ENCODE data around the gene EPB41L3. TPM values are rescaled to one million over a fixed set of nuclear protein-coding genes. Genes with fewer than 3 reads are reported as not detected.

The EPB41L3 gene
- total and polyA plus RNA-seq, 4 donors: 6.5 to 116 (median 43.7) TPM

DNA sequence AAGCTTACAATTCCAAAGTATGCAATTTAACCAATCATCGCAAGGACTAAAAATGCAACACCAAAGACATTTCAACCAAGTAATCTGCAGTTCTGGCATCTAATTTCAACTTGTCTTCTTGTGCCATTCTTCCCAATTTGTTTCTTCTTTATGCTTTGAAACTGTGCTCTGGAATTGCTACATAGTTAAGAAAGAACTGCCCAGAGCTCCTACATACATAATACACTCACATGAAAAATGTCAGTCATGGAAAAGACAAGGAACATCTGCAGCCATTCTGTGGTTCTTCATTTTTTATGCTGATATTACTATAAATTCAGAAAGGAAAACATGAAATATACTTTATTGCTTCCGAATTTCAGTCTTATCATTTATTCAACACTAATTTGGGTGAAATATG lies 4.4 kb downstream of the EPB41L3 start:
- ATAC-seq (ENCODE audit: low FRiP score) (no peak), DNase-seq (no peak)
- Histone ChIP-seq H3K4me3 (ENCODE audit: low read length in 2 of 2) (no peak overlapping the region), H3K9me3 (ENCODE audit: control insufficient read depth, low read length) (no peaks in the 10 kb centered on the region), H3K36me3 (ENCODE audit: control insufficient read depth in 1 of 2, insufficient read depth in 2 of 2, low read length in 1 of 2) (no peaks in the 10 kb centered on the region), H3K27ac (ENCODE audit: low read depth in 1 of 2, low read length in 2 of 2) (no peak overlapping the region), H3K4me1 (ENCODE audit: control insufficient read depth in 1 of 2, insufficient read depth in 2 of 2, low read length in 2 of 2) (no peaks in the 10 kb centered on the region), H3K27me3 (ENCODE audit: control insufficient read depth in 1 of 2, insufficient read depth in 2 of 2, low read length in 1 of 2) (no peaks in the 10 kb centered on the region)
- 86 to 89% methylated on average over 2 of the region's 2 CpGs for WGBS, 2 donors
- intact Hi-C loops (cut with DNase I): no loop called here

DNA sequence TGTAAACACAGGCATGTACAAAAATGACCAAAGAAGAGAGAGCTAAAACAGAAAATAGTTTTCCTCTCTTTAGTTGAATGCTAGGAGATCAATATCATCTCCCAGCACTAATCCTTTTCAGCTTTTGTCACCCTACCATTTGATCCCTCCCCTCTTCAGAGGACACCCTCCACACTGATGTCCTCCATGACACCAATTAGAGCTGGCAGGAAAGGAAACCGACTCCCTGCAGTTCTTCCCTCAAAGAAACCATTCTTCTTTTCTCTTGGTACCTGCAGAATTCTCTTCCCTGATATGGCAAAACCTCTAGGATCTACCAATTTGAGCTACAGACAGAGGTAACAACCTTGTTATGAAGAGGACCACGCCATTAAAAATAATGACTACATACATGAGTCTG lies 5.3 kb downstream of the EPB41L3 start:
- ATAC-seq (ENCODE audit: low FRiP score): no peak
- Histone ChIP-seq H3K4me1 (ENCODE audit: control insufficient read depth in 1 of 2, insufficient read depth in 2 of 2, low read length in 2 of 2) (no peaks in the 10 kb centered on the region), H3K27ac (ENCODE audit: low read depth in 1 of 2, low read length in 2 of 2) (no peak overlapping the region), H3K9me3 (ENCODE audit: control insufficient read depth, low read length) (no peaks in the 10 kb centered on the region), H3K36me3 (ENCODE audit: control insufficient read depth in 1 of 2, insufficient read depth in 2 of 2, low read length in 1 of 2) (no peaks in the 10 kb centered on the region), H3K4me3 (ENCODE audit: low read length in 2 of 2) (no peak overlapping the region), H3K27me3 (ENCODE audit: control insufficient read depth in 1 of 2, insufficient read depth in 2 of 2, low read length in 1 of 2) (no peaks in the 10 kb centered on the region)
- DNase-seq: no peak
- WGBS, 2 donors: 40 to 49% methylated on average over 2 of the region's 2 CpGs
- intact Hi-C loops (cut with DNase I): no loop called here

DNA sequence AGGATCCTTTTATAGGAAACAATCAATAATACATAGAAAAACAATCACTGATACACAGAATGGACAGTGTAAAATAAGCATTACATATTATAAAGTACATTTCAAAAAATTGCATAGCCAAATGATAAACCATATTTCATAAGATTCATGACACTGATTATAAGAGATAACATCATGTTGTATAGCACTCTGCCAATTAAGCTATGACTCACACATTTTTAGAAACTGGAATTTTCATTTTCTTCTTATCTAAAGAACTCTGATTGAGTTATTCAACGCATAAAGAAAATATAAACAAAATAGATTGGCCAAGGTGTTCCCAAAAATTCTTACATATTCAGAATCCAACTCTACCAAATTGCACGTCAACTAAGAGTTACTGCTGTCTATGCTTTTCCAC lies 5.9 kb downstream of the EPB41L3 start:
- intact Hi-C loops (cut with DNase I): no loop called here
- H3K27me3 ChIP-seq (ENCODE audit: control insufficient read depth in 1 of 2, insufficient read depth in 2 of 2, low read length in 1 of 2): no peaks in the 10 kb centered on the region
- no peaks in the 10 kb centered on the region for H3K9me3 ChIP-seq (ENCODE audit: control insufficient read depth, low read length)
- H3K36me3 ChIP-seq (ENCODE audit: control insufficient read depth in 1 of 2, insufficient read depth in 2 of 2, low read length in 1 of 2): no peaks in the 10 kb centered on the region
- no peak overlapping the region for H3K4me3 ChIP-seq (ENCODE audit: low read length in 2 of 2)
- DNase-seq (no peak), ATAC-seq (ENCODE audit: low FRiP score) (no peak)
- no peak overlapping the region for H3K27ac ChIP-seq (ENCODE audit: low read depth in 1 of 2, low read length in 2 of 2)
- WGBS, 2 donors: 72 to 76% methylated on average over 2 of the region's 2 CpGs
- H3K4me1 ChIP-seq (ENCODE audit: control insufficient read depth in 1 of 2, insufficient read depth in 2 of 2, low read length in 2 of 2): no peaks in the 10 kb centered on the region

DNA sequence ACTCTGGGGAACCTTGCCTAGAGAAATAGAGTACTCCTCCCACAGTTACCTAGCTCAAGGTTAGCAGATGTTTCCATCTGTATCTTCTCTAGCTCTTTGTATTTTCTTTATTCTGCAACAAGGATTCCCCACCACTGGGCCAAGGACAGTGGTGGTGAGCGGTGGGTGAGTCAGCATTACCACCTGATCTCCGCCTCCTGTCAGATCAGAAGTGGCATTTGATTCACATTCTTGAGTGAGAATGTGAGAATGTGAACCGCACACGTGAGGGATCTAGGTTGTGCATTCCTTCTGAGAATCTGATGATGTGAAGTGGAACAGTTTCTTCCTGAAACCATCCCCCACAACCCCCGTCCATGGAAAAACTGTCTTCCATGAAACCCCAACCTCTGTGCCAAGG lies 9.0 kb downstream of the EPB41L3 start:
- H3K9me3 ChIP-seq (ENCODE audit: control insufficient read depth, low read length): no peaks in the 10 kb centered on the region
- no peaks in the 10 kb centered on the region for H3K36me3 ChIP-seq (ENCODE audit: control insufficient read depth in 1 of 2, insufficient read depth in 2 of 2, low read length in 1 of 2)
- H3K4me3 ChIP-seq (ENCODE audit: low read length in 2 of 2): no peak overlapping the region
- intact Hi-C loops (cut with DNase I): no loop called here
- H3K4me1 ChIP-seq (ENCODE audit: control insufficient read depth in 1 of 2, insufficient read depth in 2 of 2, low read length in 2 of 2): no peaks in the 10 kb centered on the region
- H3K27me3 ChIP-seq (ENCODE audit: control insufficient read depth in 1 of 2, insufficient read depth in 2 of 2, low read length in 1 of 2): no peaks in the 10 kb centered on the region
- 85% methylated on average over 5 of the region's 5 CpGs for WGBS, 2 donors
- DNase-seq (no peak), ATAC-seq (ENCODE audit: low FRiP score) (no peak)
- no peak overlapping the region for H3K27ac ChIP-seq (ENCODE audit: low read depth in 1 of 2, low read length in 2 of 2)

DNA sequence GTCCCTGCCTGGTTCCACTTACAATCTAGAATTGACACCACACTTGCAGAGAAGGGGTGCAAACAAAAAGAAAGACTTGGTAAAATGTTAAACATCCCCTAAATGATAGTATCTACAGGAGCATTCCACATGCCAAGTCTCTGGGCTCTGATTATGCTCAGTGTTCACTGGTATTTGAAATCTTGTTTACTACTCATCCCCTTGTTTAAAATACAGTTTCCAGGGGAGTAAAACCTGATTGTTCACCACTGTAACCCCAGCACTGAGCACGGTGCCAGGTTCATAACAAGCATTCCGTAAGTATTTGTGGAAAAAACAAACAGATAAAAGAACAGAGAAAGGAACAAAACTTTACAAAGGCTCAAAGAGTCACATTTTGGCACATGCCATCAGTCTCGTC lies 11.7 kb downstream of the EPB41L3 start:
- Histone ChIP-seq H3K36me3 (ENCODE audit: control insufficient read depth in 1 of 2, insufficient read depth in 2 of 2, low read length in 1 of 2) (no peaks in the 10 kb centered on the region), H3K27me3 (ENCODE audit: control insufficient read depth in 1 of 2, insufficient read depth in 2 of 2, low read length in 1 of 2) (no peaks in the 10 kb centered on the region), H3K9me3 (ENCODE audit: control insufficient read depth, low read length) (no peaks in the 10 kb centered on the region), H3K4me3 (ENCODE audit: low read length in 2 of 2) (no peak overlapping the region), H3K4me1 (ENCODE audit: control insufficient read depth in 1 of 2, insufficient read depth in 2 of 2, low read length in 2 of 2) (no peaks in the 10 kb centered on the region), H3K27ac (ENCODE audit: low read depth in 1 of 2, low read length in 2 of 2) (no peak overlapping the region)
- DNase-seq (no peak), ATAC-seq (ENCODE audit: low FRiP score) (no peak)
- 63 to 74% methylated on average over 3 of the region's 3 CpGs for WGBS, 2 donors
- intact Hi-C loops (cut with DNase I): no loop called here

DNA sequence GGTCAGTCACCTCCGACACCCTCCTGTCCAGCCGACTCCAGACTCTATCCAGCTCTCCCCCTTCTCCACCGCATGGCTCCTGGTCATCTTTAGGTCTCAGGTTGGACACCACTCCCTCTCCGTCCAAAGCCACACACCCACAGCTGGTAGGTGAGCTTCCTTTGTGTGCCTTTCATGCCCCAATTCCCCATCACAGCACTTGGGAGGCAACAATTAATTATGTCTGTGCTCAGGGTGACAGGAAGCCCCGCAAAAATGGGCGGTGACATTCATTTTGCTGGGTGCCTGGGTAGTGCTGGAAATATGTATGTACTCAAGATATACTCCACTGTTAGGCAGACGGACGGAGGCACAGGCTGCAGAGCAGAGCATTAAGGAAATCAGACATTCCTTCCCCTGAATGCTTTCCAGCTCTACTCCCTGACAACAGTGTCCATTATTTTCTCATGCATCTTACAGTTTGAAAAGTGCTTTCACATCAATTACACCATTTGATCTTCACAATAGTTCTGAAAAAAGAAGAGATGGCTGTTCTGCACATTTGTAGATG lies 13.1 kb downstream of the EPB41L3 start:
- H3K27me3 ChIP-seq (ENCODE audit: control insufficient read depth in 1 of 2, insufficient read depth in 2 of 2, low read length in 1 of 2): no peaks in the 10 kb centered on the region
- H3K36me3 ChIP-seq (ENCODE audit: control insufficient read depth in 1 of 2, insufficient read depth in 2 of 2, low read length in 1 of 2): no peaks in the 10 kb centered on the region
- intact Hi-C loops (cut with DNase I): no loop called here
- WGBS, 2 donors: 48 to 62% methylated on average over 8 of the region's 8 CpGs
- no peak for DNase-seq
- no peak overlapping the region for H3K4me3 ChIP-seq (ENCODE audit: low read length in 2 of 2)
- no peak for ATAC-seq (ENCODE audit: low FRiP score)
- H3K27ac ChIP-seq (ENCODE audit: low read depth in 1 of 2, low read length in 2 of 2): no peak overlapping the region
- no peaks in the 10 kb centered on the region for H3K4me1 ChIP-seq (ENCODE audit: control insufficient read depth in 1 of 2, insufficient read depth in 2 of 2, low read length in 2 of 2)
- H3K9me3 ChIP-seq (ENCODE audit: control insufficient read depth, low read length): no peaks in the 10 kb centered on the region

DNA sequence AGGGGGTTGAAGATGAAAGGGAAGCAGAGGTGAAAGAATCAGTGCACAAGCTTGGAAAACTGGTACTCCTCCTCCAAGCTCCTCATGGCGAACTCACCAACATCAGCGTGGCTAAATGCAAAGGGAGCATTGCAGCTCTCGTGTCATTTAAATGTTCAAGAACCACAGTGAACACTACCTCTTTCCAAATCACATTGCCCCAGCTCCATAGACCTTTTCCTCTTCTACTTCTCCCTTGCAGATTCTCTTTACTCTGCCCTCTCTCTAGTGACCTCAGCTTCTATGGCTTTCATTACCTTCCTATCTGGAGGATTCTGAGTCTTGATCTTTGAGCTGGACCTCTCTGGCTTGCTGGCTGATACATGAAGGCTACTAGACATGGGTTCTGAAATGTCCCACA lies 14.3 kb downstream of the EPB41L3 start:
- no peaks in the 10 kb centered on the region for H3K27me3 ChIP-seq (ENCODE audit: control insufficient read depth in 1 of 2, insufficient read depth in 2 of 2, low read length in 1 of 2)
- ATAC-seq (ENCODE audit: low FRiP score) (no peak), DNase-seq (no peak)
- no peak overlapping the region for H3K27ac ChIP-seq (ENCODE audit: low read depth in 1 of 2, low read length in 2 of 2)
- no peaks in the 10 kb centered on the region for H3K4me1 ChIP-seq (ENCODE audit: control insufficient read depth in 1 of 2, insufficient read depth in 2 of 2, low read length in 2 of 2)
- no peaks in the 10 kb centered on the region for H3K9me3 ChIP-seq (ENCODE audit: control insufficient read depth, low read length)
- H3K4me3 ChIP-seq (ENCODE audit: low read length in 2 of 2): no peak overlapping the region
- 90 to 93% methylated on average over 3 of the region's 3 CpGs for WGBS, 2 donors
- H3K36me3 ChIP-seq (ENCODE audit: control insufficient read depth in 1 of 2, insufficient read depth in 2 of 2, low read length in 1 of 2): no peaks in the 10 kb centered on the region
- intact Hi-C loops (cut with DNase I): no loop called here

DNA sequence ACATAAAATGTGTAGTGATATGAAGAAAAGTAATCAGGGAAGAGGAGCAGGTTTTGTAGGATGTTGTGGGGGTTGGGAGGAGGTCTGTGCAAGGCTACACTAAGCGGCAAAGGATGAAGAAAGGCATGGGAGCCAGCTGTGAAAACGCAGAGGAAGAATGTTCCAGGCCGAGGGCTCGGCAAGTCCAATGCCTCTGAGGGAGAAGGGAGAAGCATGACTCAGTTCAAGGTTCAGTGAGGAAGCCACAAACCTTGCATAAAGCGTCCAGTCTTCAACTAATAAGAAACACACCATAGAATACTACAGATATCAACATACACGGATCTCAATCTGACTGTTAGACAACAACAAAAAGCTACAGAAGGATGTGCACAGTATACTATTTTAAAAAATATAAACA lies 16.2 kb downstream of the EPB41L3 start:
- intact Hi-C loops (cut with DNase I): no loop called here
- Histone ChIP-seq H3K27ac (ENCODE audit: low read depth in 1 of 2, low read length in 2 of 2) (no peak overlapping the region), H3K4me1 (ENCODE audit: control insufficient read depth in 1 of 2, insufficient read depth in 2 of 2, low read length in 2 of 2) (no peaks in the 10 kb centered on the region), H3K9me3 (ENCODE audit: control insufficient read depth, low read length) (no peaks in the 10 kb centered on the region), H3K36me3 (ENCODE audit: control insufficient read depth in 1 of 2, insufficient read depth in 2 of 2, low read length in 1 of 2) (no peaks in the 10 kb centered on the region), H3K4me3 (ENCODE audit: low read length in 2 of 2) (no peak overlapping the region), H3K27me3 (ENCODE audit: control insufficient read depth in 1 of 2, insufficient read depth in 2 of 2, low read length in 1 of 2) (no peaks in the 10 kb centered on the region)
- ATAC-seq (ENCODE audit: low FRiP score) (peak; percentile 68), DNase-seq (peak in 1 of 2 donors; percentile 48)
- 19 to 35% methylated on average over 6 of the region's 6 CpGs for WGBS, 2 donors

DNA sequence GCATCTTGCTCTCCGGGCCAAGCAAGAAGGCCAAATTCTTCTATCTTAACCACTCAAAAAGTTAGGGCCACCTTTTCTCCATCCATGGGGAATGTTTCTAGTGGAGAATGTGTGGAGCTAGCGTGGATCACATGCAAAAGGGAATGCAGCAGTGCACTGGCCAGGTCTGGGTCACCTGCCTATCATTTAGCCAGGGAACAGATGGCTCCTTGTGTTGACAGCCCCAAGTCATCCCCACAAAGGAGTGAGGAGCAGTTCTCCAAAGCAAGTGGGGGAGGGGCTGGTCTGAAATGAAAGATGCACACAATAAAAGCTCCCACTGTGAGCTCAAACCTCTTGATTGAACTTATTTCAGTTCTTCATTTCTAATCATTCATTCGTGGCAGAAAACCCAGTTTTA lies 19.1 kb downstream of the EPB41L3 start:
- intact Hi-C loops (cut with DNase I): no loop called here
- Histone ChIP-seq H3K36me3 (ENCODE audit: control insufficient read depth in 1 of 2, insufficient read depth in 2 of 2, low read length in 1 of 2) (no peaks in the 10 kb centered on the region), H3K27me3 (ENCODE audit: control insufficient read depth in 1 of 2, insufficient read depth in 2 of 2, low read length in 1 of 2) (no peaks in the 10 kb centered on the region), H3K4me1 (ENCODE audit: control insufficient read depth in 1 of 2, insufficient read depth in 2 of 2, low read length in 2 of 2) (no peaks in the 10 kb centered on the region), H3K27ac (ENCODE audit: low read depth in 1 of 2, low read length in 2 of 2) (no peak overlapping the region), H3K9me3 (ENCODE audit: control insufficient read depth, low read length) (no peaks in the 10 kb centered on the region), H3K4me3 (ENCODE audit: low read length in 2 of 2) (no peak overlapping the region)
- DNase-seq (no peak), ATAC-seq (ENCODE audit: low FRiP score) (no peak)
- WGBS, 2 donors: 81 to 83% methylated on average over 3 of the region's 3 CpGs

All from aorta (tissue), 5 donors.